Measurements from ENCODE around the gene RPS21. TPM values are rescaled to one million over a fixed set of nuclear protein-coding genes. Genes with fewer than 3 reads are reported as not detected.

RPS21 gene
- total RNA-seq, 2 donors from 2014 or later = 1,150 to 1,291 TPM

- DNase-seq (no peak), ATAC-seq (no peak)
- intact Hi-C loops (cut with DNase I, micrococcal nuclease) = no loop called here
Measured at GRCh38 chr20:62404112-62404665, 17.3 kb downstream of the RPS21 start.

GRCh38 chr20:62404761-62405107, 17.8 kb downstream of the RPS21 start:
- no peak for DNase-seq
- intact Hi-C loops (cut with DNase I, micrococcal nuclease) = no loop called here

GRCh38 chr20:62405108-62405980, 18.4 kb downstream of the RPS21 start:
- ATAC-seq (no peak), DNase-seq (peak in 1 of 2 donors; percentile 29)

More at GRCh38 chr20:62404761-62405107, 17.8 kb downstream of the RPS21 start:
- ATAC-seq = no peak

GRCh38 chr20:62405981-62406513, 19.1 kb downstream of the RPS21 start:
- DNase-seq (no peak), ATAC-seq (no peak)
- intact Hi-C loops (cut with DNase I, micrococcal nuclease) = no loop called here

More at GRCh38 chr20:62405108-62405980, 18.4 kb downstream of the RPS21 start:
- intact Hi-C loops (cut with DNase I, micrococcal nuclease) = no loop called here

- peak; percentile 35 to 62 for DNase-seq
- intact Hi-C loops (cut with DNase I, micrococcal nuclease) = no loop called here
- ATAC-seq = no peak
Measured at GRCh38 chr20:62406635-62407176, 19.8 kb downstream of the RPS21 start.

- intact Hi-C loops (cut with DNase I, micrococcal nuclease) = no loop called here
- DNase-seq (peak; percentile 93 to 94), ATAC-seq (peak; percentile 63)
Measured at GRCh38 chr20:62407221-62407992, 20.5 kb downstream of the RPS21 start, which contains the start of gene CABLES2. Gene CABLES2 (minus strand): TSS chr20:62407285. CDS start chr20:62407276, 9 bp downstream.

GRCh38 chr20:62408055-62408454, 21.2 kb downstream of the RPS21 start:
- peak in 1 of 2 donors; percentile 31 for DNase-seq
- no peak for ATAC-seq
- intact Hi-C loops (cut with DNase I, micrococcal nuclease) = no loop called here

GRCh38 chr20:62408640-62409039, 21.7 kb downstream of the RPS21 start:
- no peak for DNase-seq
- intact Hi-C loops (cut with DNase I, micrococcal nuclease) = no loop called here
- ATAC-seq = no peak

GRCh38 chr20:62409086-62409853, 22.4 kb downstream of the RPS21 start:
- intact Hi-C loops (cut with DNase I, micrococcal nuclease) = no loop called here
- no peak for DNase-seq
- ATAC-seq = no peak

GRCh38 chr20:62409931-62410745, 23.2 kb downstream of the RPS21 start:
- intact Hi-C loops (cut with DNase I, micrococcal nuclease) = no loop called here
- ATAC-seq (peak; percentile 31), DNase-seq (peak; percentile 83 to 84)

GRCh38 chr20:62410746-62411478, 24.0 kb downstream of the RPS21 start:
- intact Hi-C loops (cut with DNase I, micrococcal nuclease) = no loop called here
- ATAC-seq (no peak), DNase-seq (peak in 1 of 2 donors; percentile 21)

GRCh38 chr20:62411479-62412193, 24.7 kb downstream of the RPS21 start:
- ATAC-seq = peak; percentile 31
- intact Hi-C loops (cut with DNase I, micrococcal nuclease) = no loop called here

GRCh38 chr20:62412194-62413024, 25.5 kb downstream of the RPS21 start:
- ATAC-seq (peak; percentile 70), DNase-seq (peak; percentile 91 to 97)
- intact Hi-C loops (cut with DNase I, micrococcal nuclease) = no loop called here

More at GRCh38 chr20:62411479-62412193, 24.7 kb downstream of the RPS21 start:
- DNase-seq = peak in 1 of 2 donors; percentile 60

GRCh38 chr20:62413025-62413570, 26.2 kb downstream of the RPS21 start:
- peak; percentile 64 to 75 for DNase-seq
- ATAC-seq = peak; percentile 32
- intact Hi-C loops (cut with DNase I, micrococcal nuclease) = no loop called here

Measured in left colon (tissue), 2 donors.